A549 (cell line): ENCODE data around the gene ARHGEF6. TPM values are rescaled to one million over a fixed set of nuclear protein-coding genes. Genes with fewer than 3 reads are reported as not detected.
A peak's percentile ranks its signal among the peaks of the same experiment; 100 is the strongest.

Source experiments
- ATAC-seq, 2 experiments: fragments of 200-7000 bp in 1 of 2; fragments of >200 bp in 1 of 2; cut with Nextera tagmentation in 1 of 2; cut with Tn5 transposase in 1 of 2; 3 replicates each; pipeline versions ENCODE4 v1.8.0 to v1.9.1; 2018 to 2020; ENCODE audit warnings: mild to moderate bottlenecking in 1 of 2, moderate library complexity in 1 of 2
- CTCF ChIA-PET: fragments of 300-600 bp; sonication (Branson Sonifier 250); formaldehyde crosslinking; extraction: SDS; loops from one replicate; lab custom pipeline; 2021; ENCODE audit warnings: antibody characterized with exemption, inconsistent platforms; lab: Yijun Ruan, JAX
- POLR2A ChIA-PET: fragments of 350-600 bp; formaldehyde crosslinking; extraction: SDS; loops from one replicate; lab custom pipeline; 2021; ENCODE audit warnings: antibody characterized with exemption, inconsistent platforms; lab: Yijun Ruan, JAX
- DNase-seq, 2 experiments: peaks; one replicate each; pipeline versions ENCODE4 v3.0.0 to v3.0.0-alpha.2; 2011 to 2016; ENCODE audit warnings: low read depth in 1 of 2, low spot score in 1 of 2
- FAIRE-seq: peaks from 2 replicates; lab custom pipeline; 2011; peaks lifted over from hg19 to GRCh38; lab: Jason Lieb, UNC
- H3K27ac ChIP-seq, 2 experiments: fragments of >200 bp; sonication (Bioruptor Twin); formaldehyde crosslinking; 3 replicates each; pipeline ENCODE4 v1.5.1; 2016 to 2017
- H3K4me1 ChIP-seq: fragments of >200 bp; sonication (Bioruptor Twin); formaldehyde crosslinking; 3 replicates; pipeline ENCODE4 v1.6.1; 2016
- H3K4me2 ChIP-seq: fragments of >200 bp; sonication (Bioruptor Twin); formaldehyde crosslinking; 3 replicates; pipeline ENCODE4 v1.6.1; 2016
- H3K4me3 ChIP-seq: fragments of >200 bp; sonication (Bioruptor Twin); formaldehyde crosslinking; 3 replicates; pipeline ENCODE4 v1.5.1; 2016
- H3K9me3 ChIP-seq: fragments of >200 bp; sonication (Bioruptor Twin); formaldehyde crosslinking; 3 replicates; pipeline ENCODE4 v1.6.1; 2016
- CHD4 ChIP-seq: fragments of 200-600 bp; sonication (generic); IDR thresholded peaks from 2 replicates; pipeline ENCODE4 v1.6.1; 2016; ENCODE audit warnings: antibody characterized with exemption, mild to moderate bottlenecking, borderline replicate concordance
- CTCF ChIP-seq: fragments of >200 bp; sonication (Bioruptor Twin); formaldehyde crosslinking; IDR thresholded peaks from 3 replicates; pipeline ENCODE4 v1.5.1; 2016
- ELK1 ChIP-seq: fragments of 150-350 bp; IDR thresholded peaks from 2 replicates; pipeline ENCODE4 v1.6.1; 2014; ENCODE audit warnings: low read depth, mild to moderate bottlenecking, low read length
- FOSB ChIP-seq: fragments of 250-450 bp; sonication (Bioruptor Pico); IDR thresholded peaks from 2 replicates; pipeline ENCODE4 v1.5.0; 2020; ENCODE audit warnings: mild to moderate bottlenecking, moderate library complexity
- HOXA7 ChIP-seq: fragments of 250-450 bp; sonication (Bioruptor Pico); IDR thresholded peaks from 2 replicates; pipeline ENCODE4 v1.5.0; 2020; ENCODE audit warnings: mild to moderate bottlenecking, moderate library complexity
- HOXB13 ChIP-seq: fragments of 250-450 bp; sonication (Bioruptor Pico); IDR thresholded peaks from 2 replicates; pipeline ENCODE4 v1.5.0; 2020; ENCODE audit warnings: low read depth, mild to moderate bottlenecking, moderate library complexity
- HOXB5 ChIP-seq: fragments of 250-450 bp; sonication (Bioruptor Pico); IDR thresholded peaks from 2 replicates; pipeline ENCODE4 v1.5.0; 2020; ENCODE audit warnings: mild to moderate bottlenecking, moderate library complexity
- JUN ChIP-seq, 2 experiments: fragments of >200 bp; sonication (Bioruptor Twin); formaldehyde crosslinking; IDR thresholded peaks; 2 replicates in 1 of 2; 3 replicates in 1 of 2; pipeline ENCODE4 v1.6.1; 2016 to 2017
- KDM1A ChIP-seq: fragments of 200-600 bp; sonication (generic); IDR thresholded peaks from 2 replicates; pipeline ENCODE4 v1.6.1; 2016; ENCODE audit warnings: low read depth, mild to moderate bottlenecking
- NPAS2 ChIP-seq: fragments of 250-450 bp; sonication (Bioruptor Pico); IDR thresholded peaks from 2 replicates; pipeline ENCODE4 v1.8.0; 2022; ENCODE audit warnings: mild to moderate bottlenecking, moderate library complexity, borderline replicate concordance
- PBX3 ChIP-seq: IDR thresholded peaks from 2 replicates; pipeline ENCODE4 v1.6.1; 2012
- PHF8 ChIP-seq: fragments of 200-600 bp; sonication (generic); IDR thresholded peaks from 2 replicates; pipeline ENCODE4 v1.6.1; 2016; ENCODE audit warnings: low read depth, mild to moderate bottlenecking, antibody characterized with exemption, moderate library complexity, borderline replicate concordance
- RAD21 ChIP-seq, 2 experiments: fragments of >200 bp in 1 of 2; sonication (Bioruptor Twin) in 1 of 2; formaldehyde crosslinking in 1 of 2; IDR thresholded peaks in 1 of 2; conservative IDR thresholded peaks in 1 of 2; 2 replicates in 1 of 2; 3 replicates in 1 of 2; pipeline ENCODE4 v1.6.1; 2012 to 2018; ENCODE audit warnings: inconsistent platforms in 1 of 2
- RNF2 ChIP-seq: fragments of 200-600 bp; sonication (generic); IDR thresholded peaks from 2 replicates; pipeline ENCODE4 v1.6.1; 2016; ENCODE audit warnings: low read depth, mild to moderate bottlenecking, antibody characterized with exemption, moderate library complexity, borderline replicate concordance
- SMC3 ChIP-seq: fragments of >200 bp; sonication (Bioruptor Twin); formaldehyde crosslinking; IDR thresholded peaks from 3 replicates; pipeline ENCODE4 v1.6.1; 2018; ENCODE audit warnings: inconsistent platforms
- USF2 ChIP-seq: fragments of 450-650 bp; IDR thresholded peaks from 2 replicates; pipeline ENCODE4 v1.6.1; 2014; ENCODE audit warnings: antibody characterized with exemption
- ZFP36 ChIP-seq: fragments of 450-650 bp; IDR thresholded peaks from 2 replicates; pipeline ENCODE4 v1.6.1; 2014; ENCODE audit warnings: borderline replicate concordance; ENCODE audit not compliant: partially characterized antibody
- ZSCAN20 ChIP-seq: fragments of 250-450 bp; sonication (Bioruptor Pico); IDR thresholded peaks from 2 replicates; pipeline ENCODE4 v1.8.0; 2022; ENCODE audit warnings: mild to moderate bottlenecking, moderate library complexity
- WGBS: methylation state at CpG from one replicate; pipeline ENCODE4 v1.1.6; 2017; ENCODE audit errors: missing lambda C conversion rate; 5-methylcytosine and 5-hydroxymethylcytosine counted together
- polyA plus RNA-seq, 4 experiments: library from polyadenylated mRNA; depleted of rRNA in 3 of 4; stranded (reverse); fragments of >200 nt; fragmentation: RNase III in 1 of 4; extraction: RNeasy Plus Mini Kit Qiagen cat#74134 plus additional on column Dnase treatment in 1 of 4; gene quantifications; 2 replicates in 3 of 4; 3 replicates in 1 of 4; pipeline ENCODE4 v1.2.3, GENCODE V29; 2011 to 2017
- TF ChIP-seq, protein P1 (sequence below): fragments of 200-600 bp; sonication (generic); IDR thresholded peaks from 2 replicates; pipeline ENCODE4 v1.6.1; 2016; ENCODE audit warnings: antibody characterized with exemption, mild to moderate bottlenecking, moderate library complexity

ARHGEF6 gene
- polyA plus RNA-seq, 2 of the 4 experiments (the other 2 are of a cell fraction): 0.10 to 0.30 TPM

DNA sequence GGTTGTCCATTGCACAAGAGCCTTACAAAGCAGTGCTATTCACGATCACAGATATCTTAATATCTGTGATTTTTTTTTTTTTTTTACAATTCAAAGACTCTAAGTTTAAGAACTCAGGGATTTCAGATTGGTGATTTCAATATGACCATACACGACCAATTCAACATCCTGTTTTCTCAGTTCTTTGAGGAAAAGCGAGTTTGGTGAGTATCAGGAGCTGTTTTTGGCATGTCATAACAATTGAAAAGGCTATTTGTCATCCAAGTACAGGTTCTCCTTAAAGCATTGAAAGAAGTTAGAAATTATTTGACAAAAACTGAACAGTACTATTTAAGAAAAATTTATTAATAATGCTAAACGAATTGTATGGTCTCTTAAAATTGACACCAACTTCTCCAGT lies 9.1 kb upstream of the ARHGEF6 start:
- Histone ChIP-seq H3K4me3 (no peak overlapping the region), H3K4me1 (no peaks in the 10 kb centered on the region), H3K27ac (no peak overlapping the region), H3K4me2 (no peak overlapping the region), H3K9me3 (no peaks in the 10 kb centered on the region)
- TF ChIP-seq RNF2 (no peak), NPAS2 (CRISPR knock-in tag) (no peak)
- no peak for ATAC-seq
- no peak for FAIRE-seq
- ChIA-PET POLR2A (no interaction called here), CTCF (no interaction called here)
- WGBS: 14% methylated on average over 4 of the region's 4 CpGs
- no peak for DNase-seq

GRCh38 chrX:136784231-136784630 lies 3.5 kb upstream of the ARHGEF6 start:
- H3K4me3 ChIP-seq: no peak overlapping the region
- POLR2A ChIA-PET: no interaction called here
- H3K27ac ChIP-seq: no peak overlapping the region
- 90% methylated on average over 1 of the region's 1 CpG for WGBS
- H3K4me1 ChIP-seq: peaks cover 8% of the 10 kb centered on the region; the same call in 2 of the 3 replicates
- DNase-seq: no peak
- no peak for FAIRE-seq
- H3K4me2 ChIP-seq: no peak overlapping the region
- no peaks in the 10 kb centered on the region for H3K9me3 ChIP-seq
- no peak for ATAC-seq
- CTCF ChIA-PET: no interaction called here
- TF ChIP-seq SMC3 (no peak), HOXB13 (CRISPR knock-in tag) (no peak), USF2 (no peak), RAD21 (conservative IDR thresholded peaks at IDR 0.05 in 1 of 2, IDR thresholded peaks at IDR 0.05 in 1 of 2) (no peak), HOXA7 (CRISPR knock-in tag) (no peak), KDM1A (no peak), HOXB5 (CRISPR knock-in tag) (no peak), ZFP36 (no peak), ELK1 (no peak)
- TF ChIP-seq, protein P1, sequence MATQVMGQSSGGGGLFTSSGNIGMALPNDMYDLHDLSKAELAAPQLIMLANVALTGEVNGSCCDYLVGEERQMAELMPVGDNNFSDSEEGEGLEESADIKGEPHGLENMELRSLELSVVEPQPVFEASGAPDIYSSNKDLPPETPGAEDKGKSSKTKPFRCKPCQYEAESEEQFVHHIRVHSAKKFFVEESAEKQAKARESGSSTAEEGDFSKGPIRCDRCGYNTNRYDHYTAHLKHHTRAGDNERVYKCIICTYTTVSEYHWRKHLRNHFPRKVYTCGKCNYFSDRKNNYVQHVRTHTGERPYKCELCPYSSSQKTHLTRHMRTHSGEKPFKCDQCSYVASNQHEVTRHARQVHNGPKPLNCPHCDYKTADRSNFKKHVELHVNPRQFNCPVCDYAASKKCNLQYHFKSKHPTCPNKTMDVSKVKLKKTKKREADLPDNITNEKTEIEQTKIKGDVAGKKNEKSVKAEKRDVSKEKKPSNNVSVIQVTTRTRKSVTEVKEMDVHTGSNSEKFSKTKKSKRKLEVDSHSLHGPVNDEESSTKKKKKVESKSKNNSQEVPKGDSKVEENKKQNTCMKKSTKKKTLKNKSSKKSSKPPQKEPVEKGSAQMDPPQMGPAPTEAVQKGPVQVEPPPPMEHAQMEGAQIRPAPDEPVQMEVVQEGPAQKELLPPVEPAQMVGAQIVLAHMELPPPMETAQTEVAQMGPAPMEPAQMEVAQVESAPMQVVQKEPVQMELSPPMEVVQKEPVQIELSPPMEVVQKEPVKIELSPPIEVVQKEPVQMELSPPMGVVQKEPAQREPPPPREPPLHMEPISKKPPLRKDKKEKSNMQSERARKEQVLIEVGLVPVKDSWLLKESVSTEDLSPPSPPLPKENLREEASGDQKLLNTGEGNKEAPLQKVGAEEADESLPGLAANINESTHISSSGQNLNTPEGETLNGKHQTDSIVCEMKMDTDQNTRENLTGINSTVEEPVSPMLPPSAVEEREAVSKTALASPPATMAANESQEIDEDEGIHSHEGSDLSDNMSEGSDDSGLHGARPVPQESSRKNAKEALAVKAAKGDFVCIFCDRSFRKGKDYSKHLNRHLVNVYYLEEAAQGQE: no peak
- TF ChIP-seq, all 56 proteins: peak for 0

- Histone ChIP-seq H3K4me2 (0 out of 3 replicates have a peak overlapping the region, but pooled peaks have one; percentile 17), H3K9me3 (no peaks in the 10 kb centered on the region), H3K27ac (no peak overlapping the region), H3K4me3 (no peak overlapping the region), H3K4me1 (peaks cover 8% of the 10 kb centered on the region; the same call in 2 of the 3 replicates)
- ChIA-PET POLR2A (no interaction called here), CTCF (no interaction called here)
- TF ChIP-seq PHF8 (no peak), RAD21 (conservative IDR thresholded peaks at IDR 0.05 in 1 of 2, IDR thresholded peaks at IDR 0.05 in 1 of 2) (no peak), JUN (IDR thresholded peaks at IDR 0.05) (no peak), ZSCAN20 (CRISPR knock-in tag) (no peak), FOSB (CRISPR knock-in tag) (no peak), CHD4 (no peak), PBX3 (no peak), HOXA7 (CRISPR knock-in tag) (no peak), CTCF (no peak), USF2 (no peak)
- no peak for FAIRE-seq
- peak in 1 of 2 experiments; percentile 4 for DNase-seq
- ATAC-seq: no peak; a peak in 1 of 6 replicates
Observed at GRCh38 chrX:136783159-136783558, 2.4 kb upstream of the ARHGEF6 start.
